GM12873 (cell line): ENCODE measurements around the gene KCTD14.

Source experiments
- CTCF ChIP-seq: IDR thresholded peaks from 2 replicates; pipeline ENCODE4 v1.5.1; 2012; ENCODE audit warnings: low read depth, mild to moderate bottlenecking, moderate library complexity, low read length, control low read depth; ENCODE audit not compliant: insufficient read depth; ENCODE audit errors: missing control alignments

Gene KCTD14, protein sequence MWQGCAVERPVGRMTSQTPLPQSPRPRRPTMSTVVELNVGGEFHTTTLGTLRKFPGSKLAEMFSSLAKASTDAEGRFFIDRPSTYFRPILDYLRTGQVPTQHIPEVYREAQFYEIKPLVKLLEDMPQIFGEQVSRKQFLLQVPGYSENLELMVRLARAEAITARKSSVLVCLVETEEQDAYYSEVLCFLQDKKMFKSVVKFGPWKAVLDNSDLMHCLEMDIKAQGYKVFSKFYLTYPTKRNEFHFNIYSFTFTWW

DNA sequence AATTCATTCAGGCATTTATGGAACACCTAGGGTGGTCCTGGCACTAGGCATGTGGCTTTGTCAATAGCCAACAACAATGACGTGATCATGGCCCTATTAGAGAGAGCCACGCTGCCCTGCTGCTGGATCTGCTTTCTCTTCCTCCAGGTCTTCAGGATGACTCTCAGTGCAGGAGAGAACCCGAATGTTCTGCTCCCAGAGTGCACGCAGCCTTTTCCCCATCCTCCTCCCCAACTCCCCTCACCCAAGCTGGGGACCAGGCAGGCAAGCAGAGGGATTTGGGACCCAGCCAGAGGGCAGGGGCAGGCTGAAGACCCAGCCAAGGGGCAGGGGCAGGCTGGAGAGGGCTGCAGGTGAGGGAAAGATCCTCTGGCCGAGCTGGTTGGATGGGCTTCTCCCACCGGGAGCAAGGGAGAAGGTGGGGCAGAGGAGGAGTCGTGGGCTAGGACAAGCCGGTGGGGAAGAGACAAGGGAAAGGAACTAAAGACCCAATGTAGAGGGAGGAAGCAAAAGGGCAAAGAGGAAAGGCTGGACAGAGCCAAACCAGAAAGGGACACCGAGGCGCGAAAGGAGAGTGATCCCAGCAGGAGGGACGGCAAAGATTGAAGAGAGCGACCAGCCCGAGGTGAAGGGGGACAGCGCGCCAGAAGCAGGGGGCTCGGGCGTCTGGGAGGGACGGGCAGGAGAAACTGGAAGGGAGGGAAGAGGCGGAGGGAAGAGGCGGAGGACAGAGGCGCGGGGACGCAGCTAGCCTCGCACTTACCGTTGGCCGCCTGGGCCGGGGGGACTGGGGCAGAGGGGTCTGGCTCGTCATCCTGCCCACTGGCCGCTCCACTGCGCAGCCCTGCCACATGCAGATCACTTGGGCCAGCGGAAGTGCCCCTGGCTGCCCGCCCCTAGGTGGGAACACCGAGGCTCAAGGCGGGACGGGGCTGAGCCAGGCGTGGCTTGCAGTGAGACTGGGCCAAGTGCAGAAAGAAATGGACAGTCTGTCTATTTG lies at the start of gene KCTD14:
Gene KCTD14 (minus strand): TSS at position 880 of the 1,000 bp plus-strand sequence. CDS start 27 bp downstream, at position 853.
- TF ChIP-seq CTCF = no peak

DNA sequence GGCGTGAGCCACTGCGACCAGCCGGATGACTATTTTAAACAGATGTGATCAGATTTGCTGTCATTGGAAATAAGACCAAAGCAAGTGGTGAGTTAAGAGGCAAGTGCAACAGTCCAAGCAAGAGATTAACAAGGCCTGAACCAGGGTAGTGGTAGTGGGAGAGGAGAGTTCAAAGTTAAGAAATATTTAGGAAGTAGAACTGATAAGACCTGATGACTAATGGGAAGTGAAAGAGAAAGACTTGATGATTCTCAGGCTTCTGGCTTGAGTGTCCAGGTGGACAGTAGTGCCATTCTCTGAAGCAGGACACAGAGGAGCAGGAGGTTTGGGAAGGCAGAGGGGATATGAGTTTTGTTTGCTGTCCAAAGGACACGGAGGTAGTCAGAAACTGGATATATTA lies 49.4 kb upstream of the KCTD14 start:
- no peak for TF ChIP-seq CTCF

DNA sequence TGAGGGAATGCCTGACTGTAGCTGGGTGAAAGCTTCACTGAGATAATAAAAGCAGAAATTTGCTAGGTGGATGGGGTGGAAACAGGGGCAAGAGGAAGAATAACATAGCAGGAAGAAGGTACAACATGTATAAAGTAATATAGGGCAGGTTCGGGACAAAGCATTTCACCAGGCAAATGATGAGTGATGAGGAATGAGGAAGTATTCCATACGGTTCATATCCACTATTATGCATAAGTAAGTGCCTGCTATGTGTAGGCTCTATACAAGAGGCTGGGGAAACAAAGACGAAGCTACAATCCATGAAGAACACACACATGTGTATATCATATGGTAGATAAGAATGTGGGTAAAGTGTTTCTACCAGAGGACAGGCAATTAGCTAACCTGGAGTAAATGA lies 48.6 kb upstream of the KCTD14 start:
- TF ChIP-seq CTCF = no peak

DNA sequence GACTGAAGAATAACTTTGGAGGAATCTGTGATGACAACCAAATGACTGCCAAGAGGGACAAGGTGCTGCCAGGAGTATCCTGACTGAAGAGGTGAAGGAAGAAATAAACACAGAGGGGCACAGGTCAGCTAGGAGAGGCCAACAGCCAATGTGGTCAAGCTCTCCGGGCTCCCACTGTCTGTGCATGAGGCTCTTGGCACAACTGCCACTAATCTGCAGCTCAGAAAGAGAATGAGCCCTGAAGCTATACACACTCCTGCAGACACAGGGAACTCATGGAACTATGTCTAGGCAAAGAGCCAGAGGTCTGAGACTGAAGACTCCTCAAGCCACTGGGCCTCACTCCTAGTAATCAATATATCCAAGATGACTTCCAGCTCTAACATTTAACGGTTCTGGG lies 47.5 kb upstream of the KCTD14 start:
- no peak for TF ChIP-seq CTCF

DNA sequence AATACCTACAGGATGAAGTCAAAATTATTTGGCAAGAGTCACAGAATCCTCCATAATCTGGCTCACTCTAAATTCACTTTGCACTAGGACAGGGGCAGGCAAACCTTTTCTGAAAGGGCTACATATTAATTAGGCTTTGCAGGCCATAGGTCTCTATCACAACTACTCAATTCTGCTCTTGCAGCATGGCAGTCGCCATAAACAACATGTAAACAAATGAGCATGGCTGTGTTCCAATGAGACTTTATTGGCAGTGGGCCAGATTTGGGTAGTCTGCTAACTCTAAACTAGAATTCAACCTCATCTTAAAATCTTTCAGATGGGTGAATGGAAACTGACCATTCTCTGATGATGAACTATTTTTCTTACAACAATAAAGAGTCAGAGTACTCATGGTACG lies 46.4 kb upstream of the KCTD14 start:
- no peak for TF ChIP-seq CTCF

DNA sequence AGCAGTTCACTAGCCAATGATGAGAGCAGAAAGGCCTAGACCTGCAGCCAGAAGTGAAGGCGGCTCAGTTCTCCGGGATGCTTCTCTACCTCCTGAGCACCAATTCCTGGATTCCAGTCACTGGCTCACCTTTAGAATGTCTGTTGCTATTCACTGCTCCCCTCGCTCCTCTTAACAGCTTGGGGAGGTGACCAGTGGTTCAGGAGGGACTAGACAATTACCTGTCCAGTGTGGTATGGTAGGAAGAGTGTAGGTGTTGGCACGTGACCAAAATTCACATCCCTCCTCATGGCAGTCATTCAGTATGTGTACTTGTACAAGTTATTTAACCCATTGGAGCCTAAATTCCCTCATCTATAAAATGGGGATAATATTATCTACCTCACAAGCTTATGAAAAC lies 44.6 kb upstream of the KCTD14 start:
- no peak for TF ChIP-seq CTCF

- no peak for TF ChIP-seq CTCF
These were observed 43.4 kb upstream of the KCTD14 start for GRCh38 chr11:78066471-78066870.
